Right lobe of liver (tissue), 6 donors: ENCODE results near the gene TGFA. TPM values are rescaled to one million over a fixed set of nuclear protein-coding genes. Genes with fewer than 3 reads are reported as not detected.

ENCODE experiments used
- ATAC-seq, 4 donors: fragments of 200-7000 bp; cut with Tn5 transposase; one replicate each; pipeline ENCODE4 v1.9.1; 2020; ENCODE audit warnings: mild to moderate bottlenecking in 4 of 4, moderate library complexity in 4 of 4
- DNase-seq, 3 donors: peaks; one replicate each; pipeline ENCODE4 v3.0.0-alpha.2; 2020
- H3K27ac ChIP-seq, 3 donors: fragments of 200-600 bp; one replicate each; pipeline ENCODE4 v1.8.0; 2022
- H3K27me3 ChIP-seq, 2 donors: fragments of 200-600 bp; one replicate each; pipeline ENCODE4 v1.8.0; 2022
- H3K36me3 ChIP-seq, 4 donors: fragments of 200-600 bp; sonication (generic) in 1 of 4; one replicate each; pipeline versions ENCODE4 v1.5.1 to v1.8.0; 2017 to 2022; ENCODE audit warnings: control low read depth in 1 of 4
- H3K4me1 ChIP-seq, 4 donors: fragments of 200-600 bp; sonication (generic) in 1 of 4; one replicate each; pipeline versions ENCODE4 v1.5.1 to v1.8.0; 2017 to 2022; ENCODE audit warnings: control low read depth in 1 of 4
- H3K4me3 ChIP-seq, 3 donors: fragments of 200-600 bp; one replicate each; pipeline ENCODE4 v1.8.0; 2022
- H3K9me3 ChIP-seq, 4 donors: fragments of 200-600 bp; sonication (generic) in 1 of 4; one replicate each; pipeline versions ENCODE4 v1.5.1 to v1.8.0; 2017 to 2022; ENCODE audit warnings: control low read depth in 1 of 4
- CTCF ChIP-seq, 4 donors: fragments of 200-600 bp in 3 of 4; fragments of 450-650 bp in 1 of 4; IDR thresholded peaks; one replicate each; pipeline versions ENCODE4 v1.5.1 to v1.8.0; 2016 to 2022; ENCODE audit warnings: antibody characterized with exemption in 4 of 4, mild to moderate bottlenecking in 2 of 4
- POLR2A ChIP-seq: fragments of 450-650 bp; IDR thresholded peaks from one replicate; pipeline ENCODE4 v1.6.1; 2017; ENCODE audit warnings: antibody characterized with exemption, mild to moderate bottlenecking
- WGBS: methylation state at CpG from one replicate; pipeline ENCODE4 v1.1.6; 2018; ENCODE audit warnings: low coverage, low lambda C conversion rate; ENCODE audit not compliant: insufficient coverage; ENCODE audit errors: missing lambda C conversion rate; 5-methylcytosine and 5-hydroxymethylcytosine counted together
- intact Hi-C, 2 donors: fragments of 100-400 bp; cut with DNase I; formaldehyde crosslinking; loops; one replicate each; pipeline versions ENCODE4 v1.11.2 to v1.14.1; 2022
- total RNA-seq, 6 experiments: library from RNA; depleted of rRNA in 2 of 6; stranded (reverse); fragments of >200 nt in 2 of 6; fragmentation: NEBNext Ultra II Directional in 3 of 6; extraction: Animal tissue kit (Norgen Biotek cat#: 25700) in 3 of 6; gene quantifications; one replicate each; pipeline versions ENCODE4 v1.1.0 to v1.2.4, GENCODE V29; 2016 to 2023
- donor health status: DM: no; HTN: yes; CAD: no.
- donor health status: DM: no; HTN: no; CAD: no.
- donor health status: DM: no; HTN: no; CAD: no.
- donor health status: DM: no; HTN: yes; CAD: no.
- donor health status: DM: no; HTN: yes; CAD: no.

The TGFA gene
- total RNA-seq, 6 experiments from 2014 or later, result 2.1 to 5.1 (median 4.4) TPM

- Histone ChIP-seq H3K4me3 (no peak overlapping the region), H3K27me3 (no peaks in the 10 kb centered on the region), H3K36me3 (no peaks in the 10 kb centered on the region), H3K4me1 (peaks cover 0 to 11% (median 4%) of the 10 kb centered on the region in 4 donors), H3K9me3 (no peaks in the 10 kb centered on the region), H3K27ac (no peak overlapping the region)
- ATAC-seq, result peak in 1 of 4 donors; percentile 36
- 17% methylated on average over 2 of the region's 5 CpGs for WGBS
- intact Hi-C loops, result no loop called here
- TF ChIP-seq CTCF (IDR thresholded peaks at IDR 0.05), result no peak
- TF ChIP-seq POLR2A, result no peak
- DNase-seq, result no peak
These were observed 37.0 kb downstream of the TGFA start for GRCh38 chr2:70516596-70516995.

GRCh38 chr2:70515938-70516337 is 37.7 kb downstream of the TGFA start:
- Histone ChIP-seq H3K4me1 (peaks cover 0 to 11% (median 4%) of the 10 kb centered on the region in 4 donors), H3K4me3 (no peak overlapping the region), H3K9me3 (no peaks in the 10 kb centered on the region), H3K27me3 (no peaks in the 10 kb centered on the region), H3K36me3 (no peaks in the 10 kb centered on the region), H3K27ac (no peak overlapping the region)
- DNase-seq (no peak), ATAC-seq (peak in 2 of 4 donors; percentile 24 to 30)
- intact Hi-C loops, result no loop called here
- no peak for TF ChIP-seq CTCF (IDR thresholded peaks at IDR 0.05)
- TF ChIP-seq POLR2A, result no peak
- 60% methylated on average over 1 of the region's 4 CpGs for whole genome bisulfite sequencing

- no peak overlapping the region for H3K4me3 ChIP-seq
- DNase-seq, result peak; percentile 89 to 95 (median 93)
- WGBS, result 20% methylated on average over 8 of the region's 15 CpGs
These were observed 39.0 kb downstream of the TGFA start for GRCh38 chr2:70514612-70515055.

GRCh38 chr2:70513738-70514137 is 39.9 kb downstream of the TGFA start:
- DNase-seq, result no peak
- Histone ChIP-seq H3K27me3 (no peaks in the 10 kb centered on the region), H3K4me3 (no peak overlapping the region), H3K4me1 (peaks cover 0 to 11% (median 4%) of the 10 kb centered on the region in 4 donors), H3K36me3 (no peaks in the 10 kb centered on the region), H3K9me3 (no peaks in the 10 kb centered on the region), H3K27ac (no peak overlapping the region)
- no peak for TF ChIP-seq CTCF (IDR thresholded peaks at IDR 0.05)
- TF ChIP-seq POLR2A, result no peak
- intact Hi-C loops, result no loop called here
- WGBS, result 69% methylated on average over 3 of the region's 4 CpGs
- ATAC-seq, result no peak

More at GRCh38 chr2:70514612-70515055, 39.0 kb downstream of the TGFA start:
- H3K27me3 ChIP-seq, result no peaks in the 10 kb centered on the region
- peak; percentile 91 to 98 (median 95) for ATAC-seq
- H3K4me1 ChIP-seq, result peaks cover 0 to 11% (median 4%) of the 10 kb centered on the region in 4 donors
- H3K36me3 ChIP-seq, result no peaks in the 10 kb centered on the region
- TF ChIP-seq POLR2A, result no peak
- no peak for TF ChIP-seq CTCF (IDR thresholded peaks at IDR 0.05)
- intact Hi-C loops, result no loop called here
- H3K27ac ChIP-seq, result peak overlapping the region in 1 of 3 donors; percentile 50
- no peaks in the 10 kb centered on the region for H3K9me3 ChIP-seq
